Muscle of arm (tissue), 12 donors: ENCODE results near the gene NOL8. TPM values are rescaled to one million over a fixed set of nuclear protein-coding genes. Genes with fewer than 3 reads are reported as not detected.

ENCODE experiments used
- DNase-seq: peaks from one replicate; pipeline ENCODE4 v3.0.0-alpha.2; 2013
- polyA plus RNA-seq, 12 donors: library from polyadenylated mRNA; unstranded; fragments of 120-200 nt; gene quantifications; one replicate each; pipeline ENCODE4 v1.2.1, GENCODE V29; 2013; ENCODE audit not compliant: insufficient read length in 12 of 12

NOL8 gene
- polyA plus RNA-seq, 12 donors, result 21.9 to 67.4 (median 25.2) TPM; not detected in 1

DNA sequence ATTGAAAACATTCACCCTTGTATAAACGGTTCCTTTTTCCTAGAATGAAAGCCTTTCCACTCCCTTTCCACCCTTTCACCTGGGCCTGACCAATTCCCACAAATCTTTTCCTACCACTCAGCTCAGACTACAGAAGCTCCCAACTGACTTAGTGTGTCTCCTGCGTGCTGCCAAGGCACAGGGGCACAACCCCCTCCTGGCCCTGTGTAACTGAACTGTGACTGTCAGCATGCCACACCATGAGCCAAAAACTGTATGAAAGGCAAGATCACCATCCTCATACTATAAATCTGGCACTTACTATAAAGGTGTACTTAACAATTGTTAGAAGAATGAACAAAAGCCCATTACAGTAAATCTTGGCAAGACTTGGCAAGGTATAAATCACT, 11.5 kb downstream of the NOL8 start:
- DNase-seq, result no peak

DNA sequence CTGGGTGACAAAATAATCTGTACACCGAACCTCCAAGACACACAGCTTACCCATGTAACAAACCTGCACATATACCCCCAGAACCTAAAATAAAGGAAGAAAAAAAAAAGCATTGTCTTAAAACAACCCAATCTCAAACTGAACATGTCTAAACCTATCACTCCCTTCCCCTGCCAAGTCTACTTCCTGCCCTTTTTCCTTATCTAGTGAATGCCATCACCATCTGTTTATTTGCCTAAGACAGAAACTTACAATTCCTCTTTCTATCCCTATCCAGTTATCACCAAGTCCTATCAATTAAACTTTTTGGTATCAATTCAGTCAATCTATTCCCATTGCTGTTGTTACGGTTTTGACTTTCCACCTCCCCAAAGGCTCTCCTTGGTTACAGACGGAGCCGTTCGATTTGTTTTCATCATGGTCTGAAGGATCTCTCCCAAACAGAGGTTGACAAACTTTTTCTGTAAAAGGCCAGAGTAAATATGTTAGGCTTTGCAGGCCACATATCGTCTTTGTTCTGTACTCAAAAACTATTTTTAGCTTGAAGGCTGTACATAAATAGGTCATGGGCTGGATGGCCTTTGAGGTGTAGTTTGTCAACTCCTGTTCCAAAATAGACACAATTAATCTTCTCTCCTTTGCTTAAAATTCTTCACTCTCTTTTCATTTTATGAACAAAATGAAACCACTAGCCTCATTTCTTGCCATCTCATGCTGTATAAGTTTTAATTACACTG, 12.1 kb downstream of the NOL8 start:
- DNase-seq, result no peak

GRCh38 chr9:92310562-92310961, 14.6 kb downstream of the NOL8 start:
- no peak for DNase-seq

DNA sequence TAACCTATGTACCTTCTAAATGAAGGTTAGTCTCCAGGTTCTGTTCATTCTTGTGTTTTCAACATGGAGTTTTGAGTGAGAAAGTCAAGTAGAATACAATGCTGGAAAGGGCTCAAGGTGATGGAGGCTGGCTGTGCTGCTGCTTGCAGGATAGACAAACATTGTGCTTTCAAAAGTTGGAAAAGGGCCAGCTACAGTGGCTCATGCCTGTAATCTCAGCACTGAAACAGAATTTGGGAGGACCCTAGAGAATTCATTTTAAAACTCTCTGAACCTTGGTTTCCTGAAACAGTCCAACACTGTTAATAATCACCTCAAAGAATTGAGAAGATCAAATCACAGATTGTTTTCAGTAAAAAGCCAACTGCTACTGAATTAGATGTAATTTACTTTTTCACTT, 16.3 kb downstream of the NOL8 start:
- DNase-seq, result no peak

GRCh38 chr9:92300936-92301335, 24.2 kb downstream of the NOL8 start:
- no peak for DNase-seq

DNA sequence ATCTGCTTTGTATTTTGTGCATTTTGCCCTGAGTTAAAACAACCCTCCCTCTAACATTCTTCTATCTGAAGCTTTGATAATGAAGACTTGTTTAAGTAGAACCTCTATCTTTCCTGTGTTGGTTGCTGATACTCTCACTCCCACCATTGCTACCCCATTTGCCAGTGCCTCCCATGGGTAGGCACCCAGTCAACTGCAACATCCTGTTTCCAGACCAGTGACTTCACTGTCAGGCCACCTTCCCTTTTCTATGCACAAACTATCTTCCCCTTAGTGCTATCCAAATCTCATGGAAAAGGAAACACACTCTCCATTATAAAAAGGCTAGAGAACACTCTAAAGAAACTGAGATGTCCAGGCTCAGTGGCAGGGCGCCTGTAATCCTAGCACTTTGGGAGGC, 26.0 kb downstream of the NOL8 start:
- no peak for DNase-seq

- DNase-seq, result no peak
Observed at GRCh38 chr9:92298036-92298435, 27.1 kb downstream of the NOL8 start.

GRCh38 chr9:92297611-92298010, 27.5 kb downstream of the NOL8 start:
- no peak for DNase-seq

- no peak for DNase-seq
Observed at GRCh38 chr9:92295827-92296258, 29.3 kb downstream of the NOL8 start.

GRCh38 chr9:92295240-92295790, 29.8 kb downstream of the NOL8 start:
- DNase-seq, result no peak

- peak; percentile 17 for DNase-seq
Observed at GRCh38 chr9:92294297-92294676, 30.9 kb downstream of the NOL8 start.

DNA sequence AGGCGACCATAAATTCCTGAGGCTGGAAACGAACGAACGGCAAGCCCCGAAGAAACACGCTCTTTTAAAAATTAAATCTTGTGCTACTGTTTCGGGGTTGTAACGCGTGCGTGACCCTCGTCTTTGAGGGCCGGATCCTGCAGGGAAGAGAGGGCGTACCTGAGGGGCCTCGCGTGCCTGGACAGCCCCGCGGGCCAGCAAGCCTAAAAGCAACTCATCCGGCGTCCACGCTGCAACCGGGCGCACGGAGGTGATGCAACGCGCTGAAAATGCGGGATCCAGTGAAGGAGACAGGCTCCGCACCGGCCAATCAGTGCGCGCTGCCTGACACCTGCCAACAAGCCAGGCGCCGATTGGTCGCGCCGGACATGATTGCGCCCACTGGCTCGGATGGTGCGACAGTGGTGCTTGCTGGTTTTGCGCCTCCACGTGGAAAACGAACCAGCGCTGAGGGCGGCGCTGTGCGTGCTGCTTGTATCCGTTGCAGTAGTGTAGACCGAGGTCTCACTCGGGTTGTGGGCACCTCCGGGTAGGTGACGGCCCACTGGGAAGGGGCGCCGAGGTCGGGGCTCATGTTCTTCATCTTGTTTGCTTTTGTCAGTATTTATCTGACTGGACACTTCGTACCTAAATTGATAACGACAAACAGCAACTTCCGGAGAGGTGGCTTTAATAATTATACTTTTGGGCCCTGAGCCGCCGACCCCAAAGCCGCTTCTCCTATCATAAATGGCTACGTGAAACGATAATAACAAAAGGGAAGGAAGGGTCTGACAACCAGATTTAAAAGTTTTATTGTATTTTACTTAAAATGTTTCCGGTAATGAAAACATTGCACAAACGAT, 31.5 kb downstream of the NOL8 start, which contains the start of gene IARS1:
Gene IARS1, minus strand, starts transcription at position 246 of the 845 bp plus-strand sequence. CDS start 4,278 bp downstream, outside the sequence.
- peak; percentile 99 for DNase-seq

- DNase-seq, result no peak
Observed at GRCh38 chr9:92293075-92293354, 32.1 kb downstream of the NOL8 start.

DNA sequence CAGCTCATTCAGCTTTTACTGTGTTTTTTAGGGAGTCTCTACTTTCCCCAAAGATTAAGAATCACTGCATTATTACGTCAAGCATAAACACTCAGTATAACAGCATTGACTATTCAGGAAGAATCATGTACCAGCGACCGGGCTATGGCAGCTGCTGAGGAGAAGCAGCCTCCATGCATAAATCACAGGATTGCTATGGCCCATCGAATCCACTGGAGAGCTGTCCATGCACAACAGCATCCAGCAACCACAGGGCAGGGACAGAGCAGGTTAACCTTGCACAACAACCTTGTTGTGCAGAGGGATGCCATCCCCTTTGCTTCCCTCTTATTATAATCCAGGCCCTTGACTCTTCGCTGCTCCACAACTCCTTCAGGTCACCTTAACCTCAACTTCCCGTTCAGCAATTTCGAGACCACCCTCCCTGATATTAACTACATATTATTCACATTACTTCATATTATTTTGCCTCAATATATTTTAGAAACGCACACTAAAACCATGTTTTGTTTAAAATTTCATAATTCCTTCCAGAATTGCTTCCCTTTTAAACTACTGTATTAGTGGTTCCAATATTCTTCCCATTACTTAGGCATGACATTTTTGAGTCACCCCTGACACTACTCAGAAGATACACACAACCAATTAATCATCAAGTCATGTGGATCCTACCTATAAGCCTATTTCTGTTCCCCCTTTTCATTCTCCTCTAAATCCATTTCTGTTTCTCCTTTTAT, 32.6 kb downstream of the NOL8 start:
- DNase-seq, result no peak

DNA sequence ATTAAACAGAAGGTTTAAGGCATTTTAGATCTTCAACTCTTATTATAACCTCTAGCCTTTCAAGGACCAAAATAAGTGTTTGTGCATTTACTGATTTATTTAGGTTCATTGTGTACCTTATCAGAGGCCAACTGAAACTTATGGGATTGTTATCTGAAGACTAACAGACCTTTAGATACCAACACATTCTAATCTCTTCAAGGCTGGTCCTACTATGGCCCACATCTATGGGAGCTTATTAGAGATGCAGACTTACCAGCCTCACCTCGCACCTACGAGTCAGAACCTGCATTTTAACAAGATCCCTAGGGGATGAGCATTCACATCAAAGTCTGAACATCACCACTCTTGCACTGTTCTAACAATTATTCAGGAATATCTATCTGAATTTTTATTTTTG, 33.6 kb downstream of the NOL8 start:
- no peak for DNase-seq

DNA sequence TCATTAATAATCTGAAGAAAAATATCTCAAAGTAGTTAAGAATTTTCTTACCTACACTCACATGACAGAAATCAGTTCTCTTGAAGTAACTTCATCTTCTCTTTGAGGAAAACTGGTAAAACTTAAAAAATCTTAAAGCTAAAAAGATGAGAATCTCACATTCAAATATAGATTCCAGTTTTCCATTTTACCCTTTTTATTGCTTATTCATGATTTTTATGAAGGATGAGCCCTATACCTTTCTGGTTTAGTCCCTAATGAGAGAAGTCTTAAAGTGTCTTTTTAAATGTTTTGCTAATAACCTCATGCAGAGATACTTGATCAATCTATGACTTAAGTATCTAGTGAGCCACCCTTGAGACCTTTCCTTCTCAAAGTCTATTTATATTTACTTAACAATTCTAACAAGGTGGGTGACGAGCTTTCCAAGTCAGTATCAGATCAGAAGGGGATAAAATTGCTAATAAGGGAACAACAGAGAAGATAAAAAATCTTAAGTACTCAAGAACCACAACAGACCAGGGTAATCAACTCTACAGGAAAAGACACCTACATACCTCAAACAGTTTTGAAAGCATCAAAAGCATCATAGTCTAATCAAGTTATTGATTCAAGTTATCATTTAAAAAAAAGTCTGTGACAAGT, 34.2 kb downstream of the NOL8 start:
- DNase-seq, result no peak

DNA sequence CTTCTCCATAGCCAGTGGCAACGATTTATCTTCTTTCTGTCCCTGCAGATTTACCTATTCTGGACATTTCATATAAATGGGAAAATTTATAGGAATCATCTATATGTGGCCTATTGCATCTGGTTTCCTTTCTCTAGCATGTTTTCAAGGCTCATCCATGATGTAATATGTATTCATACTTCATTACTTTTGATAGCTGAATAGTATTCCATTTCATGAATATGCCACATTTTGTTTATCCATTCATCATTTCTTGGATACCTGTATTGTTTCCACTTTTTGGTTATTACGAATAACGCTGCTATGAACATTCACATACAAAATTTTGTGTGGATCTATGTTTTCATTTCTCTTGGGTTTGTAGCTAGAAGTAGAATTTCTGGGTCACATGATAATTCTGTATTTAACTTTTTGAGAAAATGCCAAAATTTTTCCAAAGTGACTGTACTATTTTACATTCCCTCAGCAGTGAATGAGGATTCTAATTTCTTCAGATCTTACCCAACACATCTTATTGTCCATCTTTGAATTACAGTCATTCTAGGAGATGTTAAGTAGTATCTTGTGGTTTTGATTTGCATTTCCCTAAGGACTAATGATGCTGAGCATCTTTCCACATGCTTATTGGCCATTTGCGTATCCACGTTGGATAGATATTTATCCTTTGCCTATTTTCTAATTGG, 35.3 kb downstream of the NOL8 start:
- DNase-seq, result no peak

DNA sequence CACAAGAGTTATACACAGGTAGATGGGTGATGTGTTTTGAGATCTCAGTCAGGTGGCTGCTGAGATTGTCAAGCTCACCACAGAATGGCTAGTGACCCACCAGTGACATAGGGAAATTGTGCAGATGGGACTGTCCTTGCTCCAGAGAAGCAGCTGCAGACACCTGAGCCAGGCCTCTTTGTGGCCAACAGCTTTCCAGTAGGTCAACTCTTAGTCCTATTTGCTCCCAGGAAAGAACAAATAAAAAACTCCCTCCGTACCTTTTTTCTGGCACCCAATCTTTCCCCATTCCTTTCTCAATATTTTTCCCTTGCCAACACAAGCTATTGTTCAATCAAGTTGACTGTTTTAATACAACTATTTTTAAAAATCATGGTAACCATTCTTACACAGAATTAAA, 45.8 kb downstream of the NOL8 start:
- DNase-seq, result no peak

- DNase-seq, result no peak
Observed at GRCh38 chr9:92278110-92278509, 47.0 kb downstream of the NOL8 start.

DNA sequence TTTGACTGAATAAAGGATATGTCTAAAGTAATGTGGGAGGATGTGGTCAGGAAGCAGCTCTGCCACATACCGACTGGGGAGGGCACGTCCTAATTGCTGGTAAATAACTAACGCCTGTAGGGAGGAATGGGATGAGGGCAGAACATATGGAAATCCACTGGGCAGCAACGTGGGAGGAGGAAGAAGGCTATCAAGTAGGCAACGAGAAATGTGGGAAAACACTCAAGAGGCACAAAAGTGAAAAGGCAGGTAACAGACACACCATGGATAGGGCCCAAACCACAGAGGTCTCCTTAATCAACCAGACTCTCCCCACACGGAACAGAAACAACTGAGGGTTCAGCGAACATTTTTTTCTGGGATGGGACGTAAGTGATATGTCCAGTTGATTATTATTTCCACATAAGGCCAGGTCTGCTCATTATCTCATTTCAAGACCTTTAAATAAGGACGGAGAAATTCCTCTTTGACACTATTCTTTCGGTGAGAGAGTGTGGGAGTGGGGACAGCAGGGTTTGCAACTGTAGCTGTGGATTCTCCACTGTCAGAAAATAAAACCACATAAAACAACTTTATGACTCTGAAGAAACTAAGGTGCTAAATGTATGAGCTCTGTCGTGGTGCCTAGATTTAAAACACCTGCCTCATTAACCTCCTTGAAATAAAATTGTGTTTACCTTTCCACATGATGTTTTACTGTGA, 48.7 kb downstream of the NOL8 start:
- DNase-seq, result no peak

- no peak for DNase-seq
Observed at GRCh38 chr9:92275541-92275940, 49.6 kb downstream of the NOL8 start.
